DMS153 (cell line): ENCODE data around the gene CYSRT1.
A peak's percentile ranks its signal among the peaks of the same experiment; 100 is the strongest.

Experiments
- DNase-seq: peaks from one replicate; lab custom pipeline; 2025; lab: John Stamatoyannopoulos, UW

Gene CYSRT1, protein sequence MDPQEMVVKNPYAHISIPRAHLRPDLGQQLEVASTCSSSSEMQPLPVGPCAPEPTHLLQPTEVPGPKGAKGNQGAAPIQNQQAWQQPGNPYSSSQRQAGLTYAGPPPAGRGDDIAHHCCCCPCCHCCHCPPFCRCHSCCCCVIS

GRCh38 chr9:137224830-137225694 is at the start of gene CYSRT1:
Gene CYSRT1 (plus strand): TSS chr9:137225174. CDS start chr9:137225622, 448 bp downstream.
- no peak for DNase-seq

GRCh38 chr9:137175345-137175961 is 49.5 kb upstream of the CYSRT1 start:
- no peak for DNase-seq

DNA sequence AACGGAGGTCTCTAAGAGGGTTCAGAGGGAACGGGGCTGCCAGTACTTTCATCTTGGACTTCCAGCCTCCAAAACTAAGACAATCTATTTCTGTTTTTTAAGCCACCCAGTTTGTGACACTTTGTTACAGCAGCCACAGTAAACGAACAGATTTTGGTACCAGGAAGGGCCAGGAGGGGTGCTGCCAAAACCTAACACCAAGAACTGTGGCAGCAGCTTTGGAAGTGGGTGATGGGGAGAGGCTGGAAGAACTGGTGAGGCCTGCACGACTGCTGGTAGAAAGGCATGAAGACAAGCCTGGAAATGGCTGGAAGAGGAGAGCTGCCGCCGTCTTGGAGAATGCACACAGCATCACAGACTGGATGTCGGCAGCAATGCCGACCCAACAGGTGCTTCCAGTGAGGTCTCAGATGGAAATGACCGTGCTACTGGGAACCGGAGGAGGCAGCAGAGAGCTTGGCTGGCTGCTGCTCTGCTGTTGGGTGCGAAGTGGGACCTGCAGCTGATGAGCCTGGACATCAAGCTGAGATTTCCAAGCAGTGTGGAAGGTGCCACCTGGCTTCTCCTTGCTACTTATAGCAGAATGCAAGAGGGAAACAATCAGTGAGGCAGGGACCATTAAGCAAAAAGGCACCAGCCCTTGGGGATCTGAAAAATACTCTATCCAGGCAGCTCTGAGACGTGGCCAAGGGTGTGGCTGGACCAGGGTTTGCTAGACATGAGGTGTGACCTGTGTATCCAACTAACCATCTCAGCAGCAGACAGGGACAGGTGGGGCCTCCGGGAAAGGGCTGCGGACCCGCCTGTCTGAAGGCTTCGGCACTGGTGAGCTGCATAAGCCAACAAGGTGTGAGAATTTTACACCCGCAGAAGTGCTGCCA is 48.4 kb upstream of the CYSRT1 start:
- DNase-seq, result peak; percentile 16

DNA sequence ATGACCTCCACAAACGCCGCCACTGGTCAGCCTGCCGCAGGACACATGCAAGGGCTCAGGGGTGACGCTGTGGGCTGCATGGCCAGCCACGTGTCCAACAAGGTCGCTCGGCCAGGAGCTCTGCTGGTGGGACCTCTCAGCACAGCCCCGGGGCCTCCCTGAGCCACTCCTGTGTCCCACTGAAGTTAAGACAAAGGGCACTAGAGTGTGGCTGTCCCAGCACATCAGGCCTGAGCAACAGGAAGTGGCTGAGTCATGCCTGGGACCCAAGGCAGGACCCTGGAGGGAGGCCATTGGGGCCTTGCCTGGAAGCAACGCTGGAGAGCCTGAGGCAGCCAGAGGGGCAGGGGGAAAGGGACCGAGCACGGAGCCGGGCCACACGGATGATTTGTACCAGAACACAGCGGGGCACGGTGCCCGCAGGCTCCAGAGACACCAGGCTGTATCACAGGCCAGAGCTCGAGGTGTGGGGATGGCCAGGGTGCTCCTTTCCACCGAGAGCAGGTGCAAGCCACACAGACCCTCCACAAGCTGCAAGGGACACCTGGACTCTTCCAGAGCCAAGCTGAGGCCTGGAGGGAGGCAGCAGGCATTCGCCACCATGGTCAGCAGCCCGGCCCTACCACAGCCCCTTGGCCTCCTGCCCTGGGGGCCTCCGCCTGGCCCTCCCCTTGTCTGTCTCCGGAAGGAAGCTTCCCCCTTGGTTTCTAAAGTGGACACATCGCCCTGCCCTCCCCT is 46.6 kb upstream of the CYSRT1 start:
- DNase-seq, result no peak

DNA sequence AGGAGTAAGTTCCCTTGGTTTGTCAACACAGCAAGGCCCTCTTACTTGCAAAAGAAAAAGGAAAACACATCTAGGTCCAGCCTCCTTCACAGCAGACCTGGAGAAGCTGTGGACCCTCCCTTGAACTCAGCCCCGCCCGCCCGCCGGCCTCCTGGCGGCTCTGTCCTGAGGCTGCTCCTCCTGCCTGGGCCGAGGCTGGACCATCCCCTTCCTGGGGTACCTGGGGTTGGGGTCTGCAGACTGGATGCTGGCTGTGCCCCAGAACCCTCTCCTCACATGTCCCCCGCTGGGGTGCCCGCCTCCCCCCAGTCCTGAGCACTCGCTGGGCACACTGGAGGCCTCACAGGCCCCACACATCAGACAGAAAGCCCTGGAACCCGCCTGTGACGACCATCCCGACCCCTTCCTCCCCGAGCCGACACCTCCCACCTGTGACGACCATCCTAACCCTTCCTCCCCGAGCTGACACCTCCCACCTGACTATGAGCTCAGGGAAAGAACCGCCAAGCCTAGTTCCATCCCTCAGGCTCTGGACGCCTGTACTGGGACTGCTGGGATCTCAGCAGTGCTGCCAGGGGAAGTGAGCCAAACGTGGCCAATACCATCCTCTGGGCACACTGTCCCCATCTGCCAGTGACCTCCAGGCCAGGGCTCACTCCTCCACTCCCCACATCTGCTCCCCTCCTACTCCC is 45.9 kb upstream of the CYSRT1 start:
- no peak for DNase-seq

GRCh38 chr9:137179761-137180160 is 45.2 kb upstream of the CYSRT1 start:
- DNase-seq, result no peak

- DNase-seq, result no peak
These were observed 44.5 kb upstream of the CYSRT1 start for GRCh38 chr9:137180491-137180890.

DNA sequence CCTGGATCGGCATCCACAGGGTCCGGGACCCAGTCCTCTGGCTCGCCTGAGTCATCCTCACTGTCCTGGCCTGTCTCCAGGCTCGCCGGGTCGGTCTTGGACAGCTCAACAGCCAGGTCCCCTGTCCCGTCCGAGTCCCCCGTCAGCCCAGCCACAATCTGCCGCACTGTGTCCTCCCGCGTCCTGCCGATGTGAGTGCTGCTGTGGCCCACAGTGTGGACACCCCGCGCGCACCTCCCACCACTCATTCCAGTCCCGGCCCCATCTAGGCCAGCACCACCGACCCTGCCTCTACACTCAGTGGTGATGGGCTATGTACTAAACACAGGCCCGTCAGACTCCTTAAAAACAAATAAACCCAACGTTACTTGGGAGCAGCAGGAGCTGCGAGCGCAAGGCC is 43.3 kb upstream of the CYSRT1 start:
- no peak for DNase-seq

DNA sequence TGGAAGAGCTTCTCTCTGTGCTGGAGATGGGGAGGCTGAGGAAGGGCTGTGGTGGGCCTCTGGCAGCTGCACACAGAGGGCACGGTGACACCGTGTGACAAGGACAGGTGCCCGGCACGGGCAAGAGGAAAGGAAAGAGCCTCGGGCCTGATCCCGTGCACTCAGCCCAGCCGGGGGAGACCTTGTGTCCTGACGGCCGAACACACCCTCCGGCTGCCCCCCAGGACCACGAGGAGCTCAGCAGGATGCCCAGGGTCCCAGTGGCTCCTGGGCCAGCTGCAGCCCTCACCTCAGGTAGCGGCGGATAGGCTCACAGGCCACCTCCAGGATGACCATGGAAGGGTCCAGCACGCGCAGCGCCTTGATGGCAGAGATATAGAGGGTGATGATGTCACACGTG is 42.1 kb upstream of the CYSRT1 start:
- no peak for DNase-seq

DNA sequence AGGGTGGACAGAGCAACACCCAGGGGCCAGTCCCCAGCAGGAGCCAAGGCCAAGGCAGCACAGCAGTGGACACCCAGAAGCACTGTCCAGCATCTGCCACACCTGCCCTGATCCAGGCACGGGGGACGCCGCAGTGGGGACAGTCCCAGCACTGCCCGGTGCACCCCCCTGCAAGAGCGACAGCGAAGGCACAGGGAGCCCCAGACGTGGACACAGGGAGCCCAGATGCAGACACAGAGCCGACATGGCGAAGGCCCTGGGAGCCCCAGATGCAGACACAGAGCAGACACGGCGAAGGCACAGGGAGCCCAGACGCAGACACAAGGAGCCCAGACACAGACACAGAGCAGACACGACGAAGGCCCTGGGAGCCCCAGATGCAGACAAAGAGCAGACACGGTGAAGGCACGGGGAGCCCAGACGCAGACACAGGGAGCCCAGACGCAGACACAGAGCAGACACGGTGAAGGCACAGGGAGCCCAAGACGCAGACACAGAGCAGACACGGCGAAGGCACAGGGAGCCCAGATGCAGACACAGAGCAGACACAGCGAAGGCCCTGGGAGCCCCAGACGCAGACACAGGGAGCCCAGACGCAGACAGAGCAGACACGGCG is 40.9 kb upstream of the CYSRT1 start:
- DNase-seq, result no peak

GRCh38 chr9:137184881-137185660 is 39.9 kb upstream of the CYSRT1 start:
- no peak for DNase-seq

- DNase-seq, result no peak
These were observed 39.1 kb upstream of the CYSRT1 start for GRCh38 chr9:137185921-137186320.

DNA sequence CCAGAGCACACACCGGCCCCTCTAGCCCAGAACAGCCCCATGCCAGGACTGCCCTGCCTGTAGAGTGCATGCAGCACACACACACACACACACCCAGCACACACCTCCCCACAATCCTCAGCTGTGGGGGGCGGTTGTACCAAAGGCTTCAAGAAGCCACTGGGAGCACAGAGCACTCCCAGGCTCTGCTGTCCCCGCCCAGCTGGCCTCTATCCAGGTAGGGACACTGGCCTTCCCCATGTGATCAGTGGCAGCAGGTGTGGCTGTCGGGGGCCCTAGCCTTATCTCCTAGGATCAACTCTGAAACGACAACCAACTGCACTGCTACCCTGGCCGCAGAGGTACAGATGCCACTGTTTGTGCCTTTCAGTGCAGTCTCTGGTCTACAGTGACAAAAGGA is 38.6 kb upstream of the CYSRT1 start:
- DNase-seq, result no peak

GRCh38 chr9:137187386-137187785 is 37.6 kb upstream of the CYSRT1 start:
- DNase-seq, result no peak

- no peak for DNase-seq
These were observed 36.9 kb upstream of the CYSRT1 start for GRCh38 chr9:137188086-137188489.

DNA sequence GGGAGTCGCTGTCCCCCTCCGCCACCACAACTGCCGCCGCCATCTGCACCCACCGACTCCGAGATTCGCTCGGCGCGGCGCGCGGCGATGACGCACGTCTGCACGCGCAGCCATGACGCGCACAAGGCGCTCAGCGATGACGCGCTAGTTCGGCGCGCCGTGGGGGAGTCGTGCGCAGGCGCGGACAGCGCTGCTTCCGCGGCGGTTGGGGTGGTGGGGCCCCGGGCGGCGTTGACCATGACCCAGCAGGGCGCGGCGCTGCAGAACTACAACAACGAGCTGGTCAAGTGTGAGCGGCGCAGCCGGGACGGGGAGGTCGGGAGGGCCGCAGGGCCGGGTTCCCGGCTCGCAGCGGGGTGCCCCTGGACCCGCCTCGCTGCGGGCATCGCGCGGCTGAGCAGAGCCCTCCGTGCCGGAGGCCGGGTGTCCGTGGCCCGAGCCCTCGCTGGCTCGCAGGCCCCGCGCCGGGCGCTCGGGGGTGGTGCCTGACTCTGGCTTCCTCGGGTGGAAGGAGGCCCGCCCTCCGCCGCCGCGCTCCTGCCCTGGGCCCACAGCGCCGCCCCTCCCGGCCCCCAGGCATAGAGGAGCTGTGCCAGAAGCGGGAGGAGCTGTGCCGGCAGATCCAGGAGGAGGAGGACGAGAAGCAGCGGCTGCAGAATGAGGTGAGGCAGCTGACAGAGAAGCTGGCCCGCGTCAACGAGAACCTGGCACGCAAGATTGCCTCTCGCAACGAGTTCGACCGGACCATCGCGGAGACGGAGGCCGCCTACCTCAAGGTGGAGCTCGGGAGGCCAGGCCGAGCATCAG is 36.3 kb upstream of the CYSRT1 start, which contains the start of the genes ANAPC2 and SSNA1:
ANAPC2 (minus strand) TSS at position 71 of the 807 bp plus-strand sequence; CDS start at position 43, 28 bp downstream.
SSNA1 (plus strand) TSS at position 187 of the 807 bp plus-strand sequence; CDS start at position 238, 51 bp downstream.
- DNase-seq, result peak; percentile 80

DNA sequence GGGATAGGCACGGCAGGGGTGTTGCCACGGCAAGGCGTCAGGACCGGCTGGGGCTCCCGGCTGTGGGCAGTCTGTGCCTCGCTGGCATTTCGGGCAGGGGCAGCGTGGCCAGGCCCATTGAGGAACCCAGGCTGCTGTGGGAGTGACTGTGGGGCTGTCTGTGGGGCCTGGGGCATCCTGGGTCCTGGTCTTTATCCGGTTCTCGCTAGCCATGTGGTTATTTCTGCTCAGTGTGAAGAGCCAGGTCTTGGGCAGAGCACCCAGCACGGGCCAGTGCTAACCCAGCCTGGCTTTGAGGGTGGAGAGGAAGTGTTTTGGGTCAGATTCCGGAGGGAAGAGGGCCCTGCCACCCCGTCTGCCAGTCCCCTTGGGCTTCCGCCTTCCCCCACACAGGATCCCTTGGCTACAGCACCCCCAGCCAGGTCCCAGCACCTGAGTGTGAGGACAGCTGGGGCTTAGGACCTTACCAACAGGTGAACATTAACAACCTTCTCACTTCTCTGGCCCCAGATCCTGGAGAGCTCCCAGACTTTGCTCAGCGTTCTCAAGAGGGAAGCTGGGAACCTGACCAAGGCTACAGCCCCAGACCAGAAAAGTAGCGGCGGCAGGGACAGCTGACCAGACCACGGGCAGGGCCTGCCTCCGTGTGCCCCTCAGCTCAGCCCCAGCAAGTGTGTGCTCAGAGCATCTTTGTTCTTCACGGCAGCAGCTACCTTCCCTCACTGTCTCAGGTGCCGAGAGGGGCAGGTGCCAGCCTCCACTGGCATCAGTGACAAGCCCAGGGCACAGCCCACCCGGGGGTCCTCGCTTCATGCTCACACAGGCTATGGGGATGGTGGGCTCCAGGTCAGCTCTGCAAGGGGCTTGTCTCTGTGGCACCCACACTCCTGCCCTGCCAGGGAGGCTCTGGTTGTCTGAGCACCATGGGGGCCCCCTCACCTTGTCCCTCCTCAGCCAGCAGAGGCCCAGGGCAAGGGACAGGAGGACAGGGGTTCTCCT is 35.4 kb upstream of the CYSRT1 start:
- DNase-seq, result no peak
